Mesothelial cell of epicardium (in vitro differentiated cells): Measurements from ENCODE around the gene GUCA1A. TPM values are rescaled to one million over a fixed set of nuclear protein-coding genes. Genes with fewer than 3 reads are reported as not detected.
A peak's percentile ranks its signal among the peaks of the same experiment; 100 is the strongest.
"Not testable (repeated sequence)": the region's sequence is repeated elsewhere in the genome, so short reads cannot be mapped to it uniquely, and the experiment has no call there.

Source experiments
- DNase-seq, 2 experiments: peaks; one replicate each; pipeline ENCODE4 v3.0.0; 2021; ENCODE audit warnings: low spot score in 2 of 2; ENCODE audit not compliant: unreplicated experiment in 2 of 2
- H3K27ac Mint-ChIP-seq: 2 replicates; pipeline ENCODE4 v1.8.0; 2021; ENCODE audit warnings: mixed read lengths
- H3K27me3 Mint-ChIP-seq: 2 replicates; pipeline ENCODE4 v1.8.0; 2021; ENCODE audit warnings: low read depth, mixed read lengths
- H3K36me3 Mint-ChIP-seq: 2 replicates; pipeline ENCODE4 v1.8.0; 2021; ENCODE audit warnings: mixed read lengths
- H3K4me1 Mint-ChIP-seq: 2 replicates; pipeline ENCODE4 v1.8.0; 2021; ENCODE audit warnings: mixed read lengths
- H3K4me3 Mint-ChIP-seq: 2 replicates; pipeline ENCODE4 v1.8.0; 2021; ENCODE audit warnings: mild to moderate bottlenecking, moderate library complexity, mixed read lengths
- H3K9me3 Mint-ChIP-seq: 2 replicates; pipeline ENCODE4 v1.8.0; 2021; ENCODE audit warnings: mixed read lengths
- total RNA-seq: library from RNA; stranded (reverse); gene quantifications from 3 replicates; pipeline ENCODE4 v1.2.1, GENCODE V29; 2021
- TF ChIP-seq, protein P1 (sequence below): fragments of 200-600 bp; sonication (generic); IDR thresholded peaks from one replicate; pipeline ENCODE4 v1.5.0; 2021; ENCODE audit warnings: antibody characterized with exemption; ENCODE audit not compliant: unreplicated experiment

Gene GUCA1A
- total RNA-seq, 1 donor from 2014 or later, result 0.92 TPM

DNA sequence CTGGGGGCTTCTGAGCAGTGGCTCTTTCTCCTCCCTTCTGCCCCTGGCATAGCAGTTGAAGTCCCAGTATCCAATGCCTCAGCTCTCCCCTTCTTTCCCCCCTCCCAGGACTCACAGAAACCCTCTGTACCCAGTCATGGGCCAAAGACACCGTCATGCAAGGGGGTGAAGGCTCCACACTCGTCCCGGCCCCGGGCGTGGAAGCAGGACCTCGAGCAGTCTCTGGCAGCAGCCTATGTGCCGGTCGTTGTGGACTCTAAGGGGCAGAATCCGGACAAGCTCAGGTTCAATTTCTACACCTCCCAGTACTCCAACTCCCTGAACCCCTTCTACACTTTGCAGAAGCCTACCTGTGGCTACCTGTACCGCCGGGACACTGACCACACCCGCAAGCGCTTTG, 10.4 kb upstream of the GUCA1A start:
- H3K4me1 Mint-ChIP-seq, result peaks cover 10% of the 10 kb centered on the region
- DNase-seq, result no peak
- no peak overlapping the region for H3K4me3 Mint-ChIP-seq
- no peaks in the 10 kb centered on the region for H3K9me3 Mint-ChIP-seq
- TF ChIP-seq, protein P1, sequence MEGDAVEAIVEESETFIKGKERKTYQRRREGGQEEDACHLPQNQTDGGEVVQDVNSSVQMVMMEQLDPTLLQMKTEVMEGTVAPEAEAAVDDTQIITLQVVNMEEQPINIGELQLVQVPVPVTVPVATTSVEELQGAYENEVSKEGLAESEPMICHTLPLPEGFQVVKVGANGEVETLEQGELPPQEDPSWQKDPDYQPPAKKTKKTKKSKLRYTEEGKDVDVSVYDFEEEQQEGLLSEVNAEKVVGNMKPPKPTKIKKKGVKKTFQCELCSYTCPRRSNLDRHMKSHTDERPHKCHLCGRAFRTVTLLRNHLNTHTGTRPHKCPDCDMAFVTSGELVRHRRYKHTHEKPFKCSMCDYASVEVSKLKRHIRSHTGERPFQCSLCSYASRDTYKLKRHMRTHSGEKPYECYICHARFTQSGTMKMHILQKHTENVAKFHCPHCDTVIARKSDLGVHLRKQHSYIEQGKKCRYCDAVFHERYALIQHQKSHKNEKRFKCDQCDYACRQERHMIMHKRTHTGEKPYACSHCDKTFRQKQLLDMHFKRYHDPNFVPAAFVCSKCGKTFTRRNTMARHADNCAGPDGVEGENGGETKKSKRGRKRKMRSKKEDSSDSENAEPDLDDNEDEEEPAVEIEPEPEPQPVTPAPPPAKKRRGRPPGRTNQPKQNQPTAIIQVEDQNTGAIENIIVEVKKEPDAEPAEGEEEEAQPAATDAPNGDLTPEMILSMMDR, result no peak
- H3K27me3 Mint-ChIP-seq, result peaks cover 3% of the 10 kb centered on the region
- no peak overlapping the region for H3K27ac Mint-ChIP-seq
- no peaks in the 10 kb centered on the region for H3K36me3 Mint-ChIP-seq

- no peak overlapping the region for H3K4me3 Mint-ChIP-seq
- H3K4me1 Mint-ChIP-seq, result peaks cover 8% of the 10 kb centered on the region
- H3K27ac Mint-ChIP-seq, result no peak overlapping the region
- no peak for DNase-seq
- no peaks in the 10 kb centered on the region for H3K36me3 Mint-ChIP-seq
- peaks cover 3% of the 10 kb centered on the region for H3K27me3 Mint-ChIP-seq
- no peaks in the 10 kb centered on the region for H3K9me3 Mint-ChIP-seq
- TF ChIP-seq, protein P1, result no peak
Measured at GRCh38 chr6:42163981-42164380, 9.2 kb upstream of the GUCA1A start.

GRCh38 chr6:42165016-42165415, 8.1 kb upstream of the GUCA1A start:
- H3K9me3 Mint-ChIP-seq, result no peaks in the 10 kb centered on the region
- TF ChIP-seq, protein P1, result no peak
- DNase-seq, result no peak

GRCh38 chr6:42166444-42167141, 6.6 kb upstream of the GUCA1A start:
- TF ChIP-seq, protein P1, result peak; percentile 90
- Mint-ChIP-seq H3K27ac (peak overlapping the region; percentile 66), H3K36me3 (no peaks in the 10 kb centered on the region), H3K27me3 (peaks cover 1% of the 10 kb centered on the region), H3K4me3 (no peak overlapping the region), H3K4me1 (peaks cover 8% of the 10 kb centered on the region), H3K9me3 (no peaks in the 10 kb centered on the region)
- DNase-seq, result peak; percentile 69 to 93

More at GRCh38 chr6:42165016-42165415, 8.1 kb upstream of the GUCA1A start:
- peaks cover 3% of the 10 kb centered on the region for H3K27me3 Mint-ChIP-seq
- no peak overlapping the region for H3K27ac Mint-ChIP-seq
- H3K4me1 Mint-ChIP-seq, result peaks cover 8% of the 10 kb centered on the region
- no peak overlapping the region for H3K4me3 Mint-ChIP-seq
- H3K36me3 Mint-ChIP-seq, result no peaks in the 10 kb centered on the region

DNA sequence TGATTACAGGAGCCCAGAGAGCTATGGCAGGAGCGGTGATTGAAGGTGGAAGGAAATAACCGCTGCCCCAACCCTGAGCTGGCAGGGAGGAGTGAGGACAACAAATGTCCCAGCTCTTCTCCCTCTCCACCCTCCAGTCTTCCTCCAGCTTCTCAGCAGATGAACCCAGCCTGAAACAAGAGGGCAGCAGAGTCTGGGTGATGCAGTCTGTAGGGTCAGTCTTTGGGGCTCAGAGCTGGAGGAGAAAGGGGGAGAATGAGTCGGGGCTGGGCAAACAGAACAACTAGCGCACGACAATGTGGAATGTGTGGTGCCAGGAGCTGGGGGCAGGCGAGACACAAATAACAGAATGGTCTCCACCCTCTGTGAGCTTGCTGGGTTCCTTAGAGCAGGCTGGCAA, 4.5 kb upstream of the GUCA1A start:
- no peak overlapping the region for H3K27ac Mint-ChIP-seq
- no peaks in the 10 kb centered on the region for H3K27me3 Mint-ChIP-seq
- H3K9me3 Mint-ChIP-seq, result no peaks in the 10 kb centered on the region
- H3K4me3 Mint-ChIP-seq, result no peak overlapping the region
- no peaks in the 10 kb centered on the region for H3K36me3 Mint-ChIP-seq
- TF ChIP-seq, protein P1, result no peak
- peaks cover 8% of the 10 kb centered on the region for H3K4me1 Mint-ChIP-seq
- no peak for DNase-seq

- H3K27ac Mint-ChIP-seq, H3K27me3 Mint-ChIP-seq, DNase-seq, H3K4me1 Mint-ChIP-seq, H3K9me3 Mint-ChIP-seq, H3K36me3 Mint-ChIP-seq, H3K4me3 Mint-ChIP-seq: not testable (repeated sequence)
Measured at GRCh38 chr6:42169780-42170179, 3.4 kb upstream of the GUCA1A start.
